Articular chondrocyte of knee joint (primary cell): Measurements from ENCODE around the gene PCNP. TPM values are rescaled to one million over a fixed set of nuclear protein-coding genes. Genes with fewer than 3 reads are reported as not detected.

ENCODE experiments used
- small RNA-seq: library from RNA; depleted of rRNA; stranded (forward); fragments of <200 nt; gene quantifications from one replicate; pipeline ENCODE3, GENCODE V24; 2012
- total RNA-seq: library from RNA; depleted of rRNA; stranded (reverse); fragments of >200 nt; gene quantifications from 2 replicates; pipeline ENCODE4 v1.2.3, GENCODE V29; 2012

The PCNP gene, protein sequence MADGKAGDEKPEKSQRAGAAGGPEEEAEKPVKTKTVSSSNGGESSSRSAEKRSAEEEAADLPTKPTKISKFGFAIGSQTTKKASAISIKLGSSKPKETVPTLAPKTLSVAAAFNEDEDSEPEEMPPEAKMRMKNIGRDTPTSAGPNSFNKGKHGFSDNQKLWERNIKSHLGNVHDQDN
- total RNA-seq = 145 and 159 TPM in 2 replicates

DNA sequence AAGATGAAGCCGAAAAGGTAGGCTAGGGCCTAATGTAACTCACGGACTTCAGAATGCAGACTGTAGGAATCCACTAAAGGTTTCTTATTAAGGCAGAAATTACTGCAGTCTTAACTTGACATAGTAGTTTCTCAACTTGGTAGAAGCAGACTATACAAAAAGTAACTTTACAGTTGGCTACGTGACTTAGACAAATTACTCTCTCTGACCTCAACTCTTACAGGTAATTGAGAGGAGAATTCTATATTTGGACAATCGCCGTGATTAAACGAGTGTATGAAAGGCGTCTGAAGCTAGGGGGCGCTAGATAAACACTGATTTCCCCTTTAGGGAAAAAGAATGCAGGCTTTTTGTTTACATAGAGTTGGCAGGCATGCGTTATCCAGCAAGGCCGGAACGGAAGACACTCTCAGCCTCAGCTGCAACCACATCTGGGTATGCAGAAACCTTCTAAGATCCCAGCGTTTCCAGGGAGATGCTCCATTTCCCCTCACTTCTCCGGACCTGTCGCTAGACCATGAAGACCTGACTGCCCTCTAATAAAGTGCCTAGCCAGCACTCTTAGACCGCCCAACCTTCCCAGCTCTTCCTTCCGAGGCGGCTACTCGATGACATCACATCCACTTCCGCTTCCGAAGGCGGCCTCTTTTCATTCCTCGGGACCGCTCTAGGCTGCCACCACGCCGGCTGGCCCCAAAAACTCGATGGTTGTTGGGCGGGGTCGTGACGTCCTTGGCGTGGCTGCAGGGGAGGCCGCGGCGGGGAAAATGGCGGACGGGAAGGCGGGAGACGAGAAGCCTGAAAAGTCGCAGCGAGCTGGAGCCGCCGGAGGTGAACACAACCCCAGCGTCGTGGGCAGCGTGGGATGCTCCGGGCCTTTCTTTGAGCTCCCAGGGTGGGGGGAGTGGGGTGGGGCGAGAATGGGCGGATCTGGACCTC, at the start of gene PCNP:
Gene PCNP (plus strand): TSS at position 732 of the 939 bp plus-strand sequence. CDS start 36 bp downstream, at position 768.

DNA sequence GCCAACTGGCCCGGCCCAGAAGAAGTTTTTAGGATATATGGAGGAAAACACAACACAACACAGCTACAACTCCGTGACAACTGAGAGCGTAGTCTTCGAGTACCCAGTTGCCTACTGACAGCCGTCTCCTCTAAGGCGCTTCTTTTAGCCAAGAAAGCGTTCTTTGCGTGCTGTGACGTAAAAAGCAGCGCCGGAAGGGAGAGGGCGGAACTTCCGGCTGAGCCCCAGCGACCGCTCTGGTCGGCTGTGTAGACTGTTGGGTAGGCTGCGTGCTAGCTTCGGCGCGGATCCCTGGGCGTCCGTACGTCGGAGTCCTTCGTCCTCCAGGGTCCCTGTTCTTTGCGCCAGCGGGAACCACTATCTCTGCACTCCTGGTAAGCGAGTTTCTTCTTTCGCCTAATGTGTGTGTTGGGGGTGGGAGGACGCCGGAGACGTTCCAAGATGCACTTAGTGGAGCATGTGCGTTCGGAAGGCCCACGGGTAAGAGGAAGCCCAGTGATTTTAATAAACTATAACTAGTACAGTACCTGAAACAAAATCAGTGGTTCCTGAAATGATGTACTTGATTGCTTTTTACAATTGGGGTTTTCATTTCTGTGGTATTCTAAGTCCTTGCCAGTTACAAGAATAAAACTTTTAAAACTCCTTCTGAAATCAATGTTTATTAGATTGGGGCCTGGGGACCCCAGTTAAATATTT, 12.2 kb upstream of the PCNP start, which contains the start of gene TRMT10C:
Gene TRMT10C (plus strand): TSS at position 239 of the 699 bp plus-strand sequence. CDS start 2,914 bp downstream, outside the sequence.

Small RNAs within 50 kb of the gene (small RNA-seq; reads per million reads assigned to genes)
- gene RF00019 = not detected
- not detected for gene RNU6-1256P

Other genes with a start within 250 kb of the PCNP start
- gene SENP7, start 61.0 kb upstream of the PCNP start, total RNA-seq = 15.4 and 19.7 TPM in 2 replicates
- gene TRMT10C, start 12.3 kb upstream of the PCNP start, total RNA-seq = 29.9 and 32.4 TPM in 2 replicates
- 27.8 and 29.6 TPM in 2 replicates for gene ZBTB11, start 103.0 kb downstream of the PCNP start, total RNA-seq
- gene RPL24, start 112.5 kb downstream of the PCNP start, total RNA-seq = 1,881 and 1,932 TPM in 2 replicates
- gene CEP97, start 150.4 kb downstream of the PCNP start, total RNA-seq = 15.9 and 24.2 TPM in 2 replicates
- gene NXPE3, start 205.0 kb downstream of the PCNP start, total RNA-seq = 15.2 and 17.1 TPM in 2 replicates